Thoracic aorta (tissue), 2 donors: ENCODE data around the gene CREB5. TPM values are rescaled to one million over a fixed set of nuclear protein-coding genes. Genes with fewer than 3 reads are reported as not detected.

Source experiments
- ATAC-seq: fragments of 150-250 bp; one replicate; pipeline ENCODE4 v1.8.0; 2017; ENCODE audit warnings: low read depth; ENCODE audit not compliant: insufficient number of reproducible peaks, low FRiP score
- DNase-seq: peaks from one replicate; pipeline ENCODE4 v3.0.0-alpha.2; 2020; ENCODE audit warnings: low spot score
- H3K27ac ChIP-seq, 2 donors: fragments of 200-600 bp; sonication (generic); 1 replicate in 1 of 2; 2 replicates in 1 of 2; pipeline ENCODE4 v1.5.1; 2016; ENCODE audit warnings: mild to moderate bottlenecking in 2 of 2, moderate library complexity in 2 of 2
- H3K27me3 ChIP-seq: fragments of 200-600 bp; sonication (generic); replicated peaks from 2 replicates; pipeline ENCODE4 v1.6.0; 2016; ENCODE audit warnings: mild to moderate bottlenecking; ENCODE audit not compliant: insufficient read depth
- H3K36me3 ChIP-seq: fragments of 200-600 bp; sonication (generic); one replicate; pipeline ENCODE4 v1.5.1; 2016
- H3K4me1 ChIP-seq, 2 donors: fragments of 200-600 bp; sonication (generic); 1 replicate in 1 of 2; 2 replicates in 1 of 2; pipeline versions ENCODE4 v1.5.1 to v1.6.0; 2016; ENCODE audit warnings: low read depth in 2 of 2, mild to moderate bottlenecking in 1 of 2; ENCODE audit not compliant: control insufficient read depth in 1 of 2
- H3K4me3 ChIP-seq: fragments of 200-600 bp; sonication (generic); 2 replicates; pipeline ENCODE4 v1.5.1; 2016; ENCODE audit warnings: mild to moderate bottlenecking
- H3K9me3 ChIP-seq: fragments of 200-600 bp; sonication (generic); 2 replicates; pipeline ENCODE4 v1.5.1; 2016
- total RNA-seq, 2 donors: library from RNA; depleted of rRNA; stranded (reverse); fragments of >200 nt; gene quantifications; one replicate each; pipeline versions ENCODE4 v1.1.0 to v1.2.3, GENCODE V29; 2016
- TF ChIP-seq, protein P1 (sequence below): fragments of 200-600 bp; sonication (generic); IDR thresholded peaks from one replicate; pipeline ENCODE4 v1.5.1; 2019; ENCODE audit warnings: antibody characterized with exemption

The CREB5 gene
- total RNA-seq, 2 donors from 2014 or later = 44.4 to 49.1 TPM

DNA sequence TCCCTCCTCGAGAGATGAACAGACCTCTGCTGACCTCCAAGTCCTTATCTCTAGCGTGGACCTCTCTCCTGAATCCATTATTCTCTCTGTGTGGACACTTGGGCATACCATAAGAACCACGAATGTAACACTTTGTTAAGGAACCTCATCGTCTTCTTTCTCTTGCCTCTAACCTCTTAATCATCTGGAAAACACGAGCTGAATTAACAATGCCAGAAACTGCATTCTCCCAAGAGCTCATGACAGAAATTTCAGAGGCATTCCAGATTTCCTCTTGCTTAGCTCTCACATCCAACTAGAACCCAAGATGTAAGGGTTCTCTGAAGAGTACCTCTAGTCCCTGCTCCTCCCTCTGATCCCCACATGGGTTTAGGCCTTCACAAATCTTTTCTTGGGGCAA is 444.3 kb downstream of the CREB5 start:
- no peaks in the 10 kb centered on the region for H3K36me3 ChIP-seq
- no peak for DNase-seq

DNA sequence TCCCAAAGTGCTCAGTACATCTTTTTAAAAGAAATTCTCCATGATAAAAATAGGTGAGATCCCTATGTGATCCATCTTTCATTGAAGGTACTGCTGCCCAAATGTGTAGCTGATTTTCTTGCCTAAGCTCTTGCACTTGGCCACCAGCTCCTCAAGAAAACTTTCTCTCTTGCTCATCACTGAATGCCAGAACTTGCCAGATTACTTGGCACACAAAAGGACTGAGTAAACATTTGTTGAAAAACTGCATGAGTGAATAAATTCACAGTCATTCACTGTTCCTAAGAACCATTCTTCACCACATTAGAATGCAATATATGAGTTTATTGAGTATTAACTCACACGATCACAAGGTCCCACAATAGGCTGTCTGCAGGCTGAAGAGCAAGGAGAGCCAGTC is 445.9 kb downstream of the CREB5 start:
- ATAC-seq = no peak
- Histone ChIP-seq H3K9me3 (no peaks in the 10 kb centered on the region), H3K27me3 (no peaks in the 10 kb centered on the region), H3K4me3 (no peak overlapping the region), H3K27ac (no peak overlapping the region), H3K4me1 (peaks cover 0 to 8% of the 10 kb centered on the region in 2 donors), H3K36me3 (no peaks in the 10 kb centered on the region)
- no peak for DNase-seq
- TF ChIP-seq, protein P1, sequence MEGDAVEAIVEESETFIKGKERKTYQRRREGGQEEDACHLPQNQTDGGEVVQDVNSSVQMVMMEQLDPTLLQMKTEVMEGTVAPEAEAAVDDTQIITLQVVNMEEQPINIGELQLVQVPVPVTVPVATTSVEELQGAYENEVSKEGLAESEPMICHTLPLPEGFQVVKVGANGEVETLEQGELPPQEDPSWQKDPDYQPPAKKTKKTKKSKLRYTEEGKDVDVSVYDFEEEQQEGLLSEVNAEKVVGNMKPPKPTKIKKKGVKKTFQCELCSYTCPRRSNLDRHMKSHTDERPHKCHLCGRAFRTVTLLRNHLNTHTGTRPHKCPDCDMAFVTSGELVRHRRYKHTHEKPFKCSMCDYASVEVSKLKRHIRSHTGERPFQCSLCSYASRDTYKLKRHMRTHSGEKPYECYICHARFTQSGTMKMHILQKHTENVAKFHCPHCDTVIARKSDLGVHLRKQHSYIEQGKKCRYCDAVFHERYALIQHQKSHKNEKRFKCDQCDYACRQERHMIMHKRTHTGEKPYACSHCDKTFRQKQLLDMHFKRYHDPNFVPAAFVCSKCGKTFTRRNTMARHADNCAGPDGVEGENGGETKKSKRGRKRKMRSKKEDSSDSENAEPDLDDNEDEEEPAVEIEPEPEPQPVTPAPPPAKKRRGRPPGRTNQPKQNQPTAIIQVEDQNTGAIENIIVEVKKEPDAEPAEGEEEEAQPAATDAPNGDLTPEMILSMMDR = no peak

More for the DNA sequence above, 444.3 kb downstream of the CREB5 start:
- H3K27me3 ChIP-seq = no peaks in the 10 kb centered on the region
- no peak overlapping the region for H3K4me3 ChIP-seq
- no peaks in the 10 kb centered on the region for H3K9me3 ChIP-seq
- TF ChIP-seq, protein P1 = no peak
- no peak overlapping the region for H3K27ac ChIP-seq
- peaks cover 0 to 8% of the 10 kb centered on the region in 2 donors for H3K4me1 ChIP-seq
- no peak for ATAC-seq

DNA sequence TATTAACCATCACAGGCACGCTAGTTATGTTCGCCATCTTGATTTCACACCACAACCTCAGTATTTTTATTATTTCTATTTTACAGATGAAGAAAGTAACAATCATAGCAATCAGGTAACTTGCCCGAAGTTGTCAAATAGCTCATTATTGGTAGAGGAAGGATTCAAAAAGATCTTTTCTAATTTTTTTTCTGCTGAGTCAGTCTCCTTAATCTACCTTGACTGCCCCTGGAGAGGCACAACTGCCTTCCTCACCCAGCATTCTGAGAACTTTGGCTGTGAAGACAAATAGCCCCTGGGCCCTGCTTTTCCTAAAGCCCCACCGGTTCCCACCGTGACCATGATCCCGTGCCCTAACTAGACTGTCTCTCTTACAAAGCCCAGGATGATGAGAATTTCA is 446.6 kb downstream of the CREB5 start:
- Histone ChIP-seq H3K4me1 (peaks cover 0 to 2% of the 10 kb centered on the region in 2 donors), H3K4me3 (no peak overlapping the region), H3K27ac (no peak overlapping the region), H3K9me3 (no peaks in the 10 kb centered on the region), H3K36me3 (no peaks in the 10 kb centered on the region), H3K27me3 (no peaks in the 10 kb centered on the region)
- ATAC-seq (no peak), DNase-seq (no peak)
- TF ChIP-seq, protein P1 = no peak

DNA sequence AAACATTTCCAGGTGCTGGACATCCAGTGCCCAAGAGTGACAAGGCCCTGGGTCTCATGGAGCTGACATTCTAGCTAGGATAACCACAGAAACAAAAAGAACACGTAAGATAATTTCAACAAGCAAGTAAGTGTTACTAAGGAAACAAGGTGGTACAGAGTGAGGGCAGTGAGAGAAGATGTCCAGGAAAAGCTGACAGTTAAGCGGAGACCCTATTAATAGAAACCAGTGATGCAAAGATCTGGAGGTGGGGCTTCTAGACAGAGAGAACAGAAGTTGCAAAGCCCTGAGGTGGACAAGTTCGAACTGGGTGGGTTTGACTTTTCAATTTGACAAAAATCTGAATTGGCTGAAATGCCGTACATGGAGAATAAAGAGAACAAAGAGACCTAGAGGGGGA is 449.5 kb downstream of the CREB5 start:
- H3K27me3 ChIP-seq = no peaks in the 10 kb centered on the region
- no peak overlapping the region for H3K27ac ChIP-seq
- no peaks in the 10 kb centered on the region for H3K4me1 ChIP-seq
- ATAC-seq (no peak), DNase-seq (no peak)
- H3K36me3 ChIP-seq = no peaks in the 10 kb centered on the region
- TF ChIP-seq, protein P1 = no peak
- no peaks in the 10 kb centered on the region for H3K9me3 ChIP-seq
- H3K4me3 ChIP-seq = no peak overlapping the region

DNA sequence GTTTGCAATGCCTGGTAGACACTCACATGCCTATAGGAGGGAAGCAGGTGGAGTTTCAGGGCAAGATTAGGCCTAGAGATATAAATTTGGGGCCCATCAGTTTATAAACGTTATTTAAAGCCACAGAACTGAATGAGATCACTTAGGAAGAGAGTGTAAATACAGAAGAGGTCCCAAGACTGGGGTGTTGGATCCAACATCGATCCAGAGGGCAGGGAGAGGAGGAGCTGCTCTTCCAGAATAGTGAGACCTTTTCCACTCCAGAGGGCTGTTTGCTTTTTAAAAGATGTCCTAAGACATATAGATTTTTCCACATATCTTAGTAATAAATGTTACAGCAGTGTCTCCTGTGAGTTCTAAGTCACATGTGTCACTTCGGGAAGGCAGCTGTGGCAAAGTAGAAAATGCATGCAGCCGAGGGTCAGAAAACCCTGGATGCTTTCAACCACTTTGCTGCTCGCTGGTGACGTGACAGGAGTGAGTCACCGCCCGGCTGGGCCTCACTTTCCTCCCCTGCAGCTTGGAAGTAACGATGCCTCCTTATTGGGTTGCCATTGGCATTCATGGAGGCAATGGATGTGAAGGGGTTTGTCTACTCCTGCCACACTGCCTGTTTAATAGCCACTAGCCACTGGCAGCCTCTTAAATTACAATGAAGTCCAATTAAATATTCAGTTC is 450.4 kb downstream of the CREB5 start:
- H3K27me3 ChIP-seq = no peaks in the 10 kb centered on the region
- H3K27ac ChIP-seq = no peak overlapping the region
- ATAC-seq = no peak
- H3K36me3 ChIP-seq = no peaks in the 10 kb centered on the region
- no peak for DNase-seq
- H3K9me3 ChIP-seq = no peaks in the 10 kb centered on the region
- H3K4me1 ChIP-seq = no peaks in the 10 kb centered on the region
- TF ChIP-seq, protein P1 = no peak
- H3K4me3 ChIP-seq = no peak overlapping the region
